Activated CD4-positive, alpha-beta T cell treated with anti-CD3 and anti-CD28 coated beads for 36 hours (primary cell): ENCODE results near the gene MAP1LC3A. TPM values are rescaled to one million over a fixed set of nuclear protein-coding genes. Genes with fewer than 3 reads are reported as not detected.

Source experiments
- ATAC-seq: fragments of 200-7000 bp; cut with Tn5 transposase; one replicate; pipeline ENCODE4 v1.10.0; 2021; ENCODE audit warnings: mild to moderate bottlenecking, moderate library complexity
- CTCF ChIA-PET: fragments of 350-600 bp; sonication (Branson Sonifier 250); formaldehyde crosslinking; loops from one replicate; lab custom pipeline; 2021; ENCODE audit warnings: antibody characterized with exemption; lab: Charles Lee
- POLR2A ChIA-PET: fragments of 350-600 bp; sonication (Branson Sonifier 250); formaldehyde crosslinking; loops from one replicate; lab custom pipeline; 2021; ENCODE audit warnings: antibody characterized with exemption, inconsistent platforms; lab: Charles Lee
- DNase-seq: peaks from one replicate; pipeline ENCODE4 v3.0.0-alpha.2; 2020
- H3K27ac Mint-ChIP-seq: one replicate; pipeline ENCODE4 v1.8.0; 2021; ENCODE audit warnings: mixed read lengths
- H3K27me3 Mint-ChIP-seq: one replicate; pipeline ENCODE4 v1.8.0; 2021; ENCODE audit warnings: mixed read lengths
- H3K36me3 Mint-ChIP-seq: one replicate; pipeline ENCODE4 v1.8.0; 2021; ENCODE audit warnings: low read depth, mixed read lengths
- H3K4me1 Mint-ChIP-seq: one replicate; pipeline ENCODE4 v1.8.0; 2021; ENCODE audit warnings: mixed read lengths
- H3K4me3 Mint-ChIP-seq: one replicate; pipeline ENCODE4 v1.8.0; 2021; ENCODE audit warnings: mild to moderate bottlenecking, moderate library complexity, mixed read lengths
- H3K9me3 Mint-ChIP-seq: one replicate; pipeline ENCODE4 v1.8.0; 2021; ENCODE audit warnings: low read depth, mixed read lengths
- intact Hi-C, 2 experiments: fragments of 100-400 bp; cut with DNase I in 1 of 2; cut with micrococcal nuclease in 1 of 2; formaldehyde crosslinking; loops; one replicate each; pipeline versions ENCODE4 v1.14.2 to v1.15.1; 2022 to 2024; cut with DNase I, micrococcal nuclease
- total RNA-seq, 2 experiments: library from RNA; stranded (reverse); gene quantifications; one replicate each; pipeline ENCODE4 v1.2.3, GENCODE V29; 2021

Gene MAP1LC3A
- total RNA-seq, 2 experiments from 2014 or later, result 2.5 to 2.7 TPM

GRCh38 chr20:34546751-34547181 lies 11.8 kb upstream of the MAP1LC3A start:
- POLR2A ChIA-PET, result interaction anchor here (0.6 kb wide), 1 partner anchor 183 kb away, joined by 3 read pairs; no protein-coding TSS in a partner anchor

GRCh38 chr20:34547844-34548613 lies 10.5 kb upstream of the MAP1LC3A start:
- CTCF ChIA-PET, result interaction anchor here (1.3 kb wide), 1 partner anchor 10 kb away, joined by 5 read pairs; no protein-coding TSS in a partner anchor
- H3K4me1 Mint-ChIP-seq, result peaks cover 12% of the 10 kb centered on the region

More at GRCh38 chr20:34546751-34547181, 11.8 kb upstream of the MAP1LC3A start:
- Mint-ChIP-seq H3K36me3 (peaks cover 6% of the 10 kb centered on the region), H3K4me1 (peaks cover 12% of the 10 kb centered on the region), H3K27me3 (no peaks in the 10 kb centered on the region), H3K9me3 (no peaks in the 10 kb centered on the region), H3K4me3 (no peak overlapping the region), H3K27ac (no peak overlapping the region)
- DNase-seq (no peak), ATAC-seq (no peak)
- intact Hi-C loops, result no loop called here
- CTCF ChIA-PET, result no interaction called here

GRCh38 chr20:34549291-34549928 lies 9.1 kb upstream of the MAP1LC3A start:
- DNase-seq, result peak; percentile 27

More at GRCh38 chr20:34547844-34548613, 10.5 kb upstream of the MAP1LC3A start:
- no peaks in the 10 kb centered on the region for H3K9me3 Mint-ChIP-seq
- DNase-seq, result no peak
- no peak overlapping the region for H3K4me3 Mint-ChIP-seq
- POLR2A ChIA-PET, result interaction anchor here (0.5 kb wide), 1 partner anchor 27 kb away, joined by 5 read pairs; no protein-coding TSS in a partner anchor
- no peaks in the 10 kb centered on the region for H3K36me3 Mint-ChIP-seq
- H3K27me3 Mint-ChIP-seq, result no peaks in the 10 kb centered on the region
- no peak overlapping the region for H3K27ac Mint-ChIP-seq
- intact Hi-C loops, result no loop called here
- ATAC-seq, result no peak

GRCh38 chr20:34549929-34550305 lies 8.6 kb upstream of the MAP1LC3A start:
- H3K36me3 Mint-ChIP-seq, result no peaks in the 10 kb centered on the region
- CTCF ChIA-PET, result no interaction called here

More at GRCh38 chr20:34549291-34549928, 9.1 kb upstream of the MAP1LC3A start:
- Mint-ChIP-seq H3K4me3 (no peak overlapping the region), H3K27me3 (no peaks in the 10 kb centered on the region), H3K4me1 (peaks cover 6% of the 10 kb centered on the region), H3K36me3 (no peaks in the 10 kb centered on the region), H3K9me3 (no peaks in the 10 kb centered on the region), H3K27ac (no peak overlapping the region)
- ChIA-PET POLR2A (no interaction called here), CTCF (no interaction called here)
- intact Hi-C loops, result no loop called here
- peak; percentile 16 for ATAC-seq

GRCh38 chr20:34552569-34552968 lies 5.9 kb upstream of the MAP1LC3A start:
- ChIA-PET CTCF (interaction anchor here (0.5 kb wide), 1 partner anchor 35 kb away, joined by 3 read pairs; no protein-coding TSS in a partner anchor), POLR2A (no interaction called here)
- Mint-ChIP-seq H3K4me3 (no peak overlapping the region), H3K27me3 (no peaks in the 10 kb centered on the region), H3K27ac (no peak overlapping the region), H3K4me1 (peaks cover 4% of the 10 kb centered on the region), H3K36me3 (no peaks in the 10 kb centered on the region), H3K9me3 (no peaks in the 10 kb centered on the region)
- intact Hi-C loops, result no loop called here
- DNase-seq (no peak), ATAC-seq (no peak)

More at GRCh38 chr20:34549929-34550305, 8.6 kb upstream of the MAP1LC3A start:
- DNase-seq, result no peak
- H3K27ac Mint-ChIP-seq, result no peak overlapping the region
- H3K27me3 Mint-ChIP-seq, result no peaks in the 10 kb centered on the region
- intact Hi-C loops, result no loop called here
- H3K9me3 Mint-ChIP-seq, result no peaks in the 10 kb centered on the region
- POLR2A ChIA-PET, result no interaction called here
- peaks cover under 1% of the 10 kb centered on the region for H3K4me1 Mint-ChIP-seq
- no peak overlapping the region for H3K4me3 Mint-ChIP-seq
- no peak for ATAC-seq

- H3K27ac Mint-ChIP-seq, result no peak overlapping the region
- DNase-seq (no peak), ATAC-seq (no peak)
- no peak overlapping the region for H3K4me3 Mint-ChIP-seq
- intact Hi-C loops, result no loop called here
- peaks cover 1% of the 10 kb centered on the region for H3K36me3 Mint-ChIP-seq
- no peaks in the 10 kb centered on the region for H3K9me3 Mint-ChIP-seq
- ChIA-PET CTCF (interaction anchor here (0.5 to 1.5 kb wide), 3 partner anchors 10 to 36 kb away, joined by 3 to 6 read pairs (median 5); no protein-coding TSS in a partner anchor), POLR2A (no interaction called here)
- H3K27me3 Mint-ChIP-seq, result no peaks in the 10 kb centered on the region
- H3K4me1 Mint-ChIP-seq, result peaks cover 11% of the 10 kb centered on the region
Observed at GRCh38 chr20:34553366-34553867, 5.1 kb upstream of the MAP1LC3A start.

GRCh38 chr20:34557936-34558319 lies 590 bp upstream of the MAP1LC3A start:
- H3K36me3 Mint-ChIP-seq, result peaks cover 3% of the 10 kb centered on the region
- intact Hi-C loops, result loop anchor here (1.0 to 2.0 kb wide), 7 partner anchors 23 to 255 kb away; partner anchors contain the start of genes TP53INP2 (in 2 of the 2), AHCY (in 1 of the 2), DYNLRB1 (in 1 of the 2) and PIGU (in 1 of the 2)
- peak overlapping the region; percentile 79 for H3K4me3 Mint-ChIP-seq
- ChIA-PET POLR2A (interaction anchor here (0.6 to 1.6 kb wide), 3 partner anchors 13 to 162 kb away, joined by 4 to 6 read pairs (median 4); no protein-coding TSS in a partner anchor), CTCF (interaction anchor here (0.6 to 2.7 kb wide), 7 partner anchors 18 to 245 kb away, joined by 3 to 14 read pairs (median 4); no protein-coding TSS in a partner anchor)
- peaks cover 14% of the 10 kb centered on the region for H3K4me1 Mint-ChIP-seq
- DNase-seq, result no peak
- H3K27me3 Mint-ChIP-seq, result no peaks in the 10 kb centered on the region
- H3K27ac Mint-ChIP-seq, result peak overlapping the region; percentile 88
- ATAC-seq, result no peak
- H3K9me3 Mint-ChIP-seq, result no peaks in the 10 kb centered on the region

GRCh38 chr20:34559311-34560140 lies 1.0 kb downstream of the MAP1LC3A start:
- CTCF ChIA-PET, result interaction anchor here (2.7 kb wide), 1 partner anchor 247 kb away, joined by 14 read pairs; no protein-coding TSS in a partner anchor
- POLR2A ChIA-PET, result interaction anchor here (1.6 kb wide), 1 partner anchor 15 kb away, joined by 4 read pairs; no protein-coding TSS in a partner anchor
- Mint-ChIP-seq H3K4me3 (peak overlapping the region; percentile 43), H3K4me1 (peaks cover 14% of the 10 kb centered on the region), H3K36me3 (peaks cover 3% of the 10 kb centered on the region), H3K27ac (peak overlapping the region; percentile 75), H3K27me3 (no peaks in the 10 kb centered on the region), H3K9me3 (no peaks in the 10 kb centered on the region)
- ATAC-seq (no peak), DNase-seq (no peak)
- intact Hi-C loops, result loop anchor here (2.0 kb wide), 2 partner anchors 21 to 145 kb away; partner anchors contain the start of gene TP53INP2 (in 1 of the 2)

- Mint-ChIP-seq H3K27me3 (no peaks in the 10 kb centered on the region), H3K36me3 (peaks cover 3% of the 10 kb centered on the region), H3K4me1 (peaks cover 14% of the 10 kb centered on the region), H3K9me3 (no peaks in the 10 kb centered on the region), H3K27ac (no peak overlapping the region), H3K4me3 (no peak overlapping the region)
- ATAC-seq (no peak), DNase-seq (no peak)
- intact Hi-C loops, result no loop called here
- ChIA-PET CTCF (interaction anchor here (2.7 kb wide), 1 partner anchor 247 kb away, joined by 14 read pairs; no protein-coding TSS in a partner anchor), POLR2A (no interaction called here)
Observed at GRCh38 chr20:34560141-34560523, 1.6 kb downstream of the MAP1LC3A start.

- ChIA-PET POLR2A (no interaction called here), CTCF (no interaction called here)
- Mint-ChIP-seq H3K36me3 (peaks cover 3% of the 10 kb centered on the region), H3K4me3 (no peak overlapping the region), H3K27ac (no peak overlapping the region), H3K9me3 (no peaks in the 10 kb centered on the region), H3K27me3 (no peaks in the 10 kb centered on the region), H3K4me1 (peaks cover 14% of the 10 kb centered on the region)
- ATAC-seq (no peak), DNase-seq (no peak)
- intact Hi-C loops, result no loop called here
Observed at GRCh38 chr20:34560614-34561013, 2.1 kb downstream of the MAP1LC3A start.
